Activated T-cell treated with anti-CD3 and anti-CD28 coated beads for 24 hours (primary cell): ENCODE results near the gene PHLDB3.

Experiments
- DNase-seq: peaks from one replicate; pipeline ENCODE4 v3.0.0-alpha.2; 2020; ENCODE audit warnings: low read depth

Gene PHLDB3

DNA sequence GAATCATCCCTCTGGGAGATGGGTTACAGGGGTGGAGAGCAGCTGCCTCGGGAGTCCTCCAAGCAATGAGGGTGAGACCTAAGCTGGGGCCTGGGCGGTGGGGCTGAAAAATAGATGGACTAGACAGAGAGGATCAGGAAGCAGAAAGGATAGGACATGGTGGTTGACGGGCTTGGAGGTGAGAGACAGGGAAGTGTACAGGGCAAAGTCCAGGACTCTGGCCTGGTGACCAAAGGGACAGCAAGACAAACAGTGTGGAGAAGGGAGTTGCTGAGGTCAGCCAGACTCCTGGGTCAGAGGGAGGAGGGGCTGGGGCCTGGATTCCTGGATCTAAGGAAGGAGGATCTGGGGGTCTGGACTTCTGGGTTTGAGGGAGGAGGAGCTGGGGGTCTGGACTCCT lies 5.5 kb downstream of the PHLDB3 start:
- no peak for DNase-seq

GRCh38 chr19:43498233-43498842 lies 6.2 kb downstream of the PHLDB3 start:
- no peak for DNase-seq

- no peak for DNase-seq
Observed at GRCh38 chr19:43496960-43497359, 7.6 kb downstream of the PHLDB3 start.

GRCh38 chr19:43495082-43495481 lies 9.5 kb downstream of the PHLDB3 start:
- no peak for DNase-seq

- no peak for DNase-seq
Observed at GRCh38 chr19:43490759-43491158, 13.8 kb downstream of the PHLDB3 start.

DNA sequence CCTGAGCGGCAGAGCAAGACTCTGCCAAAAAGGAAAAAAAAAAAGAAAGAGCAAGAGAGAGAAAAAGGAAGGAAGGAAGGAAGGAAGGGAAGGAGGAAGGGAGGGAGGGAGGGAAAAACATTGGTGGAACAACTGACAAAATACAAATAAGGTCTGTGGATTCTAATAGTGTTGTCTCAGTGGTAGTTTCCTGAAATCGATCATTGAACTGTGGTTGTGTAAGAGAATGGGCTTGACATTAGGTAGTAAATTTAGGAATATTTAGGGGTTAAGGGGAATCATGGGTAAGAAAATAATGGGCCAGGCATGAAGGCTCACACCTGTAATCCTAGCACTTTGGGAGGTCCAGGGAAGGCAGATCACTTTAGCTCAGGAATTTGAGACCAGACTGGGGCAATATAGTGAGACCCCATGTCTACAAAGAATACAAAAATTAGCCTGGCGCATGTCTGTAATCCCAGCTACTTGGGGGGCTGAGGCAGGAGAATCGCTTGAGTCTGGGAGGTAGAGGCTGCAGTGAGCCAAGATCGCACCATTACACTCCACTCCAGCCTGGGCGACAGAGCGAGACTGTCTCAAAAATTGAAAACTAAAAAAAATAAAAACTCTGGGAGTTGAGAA lies 14.5 kb downstream of the PHLDB3 start:
- DNase-seq: no peak

- DNase-seq: no peak
Observed at GRCh38 chr19:43489310-43489709, 15.2 kb downstream of the PHLDB3 start.

GRCh38 chr19:43488179-43488578 lies 16.4 kb downstream of the PHLDB3 start:
- DNase-seq: no peak

DNA sequence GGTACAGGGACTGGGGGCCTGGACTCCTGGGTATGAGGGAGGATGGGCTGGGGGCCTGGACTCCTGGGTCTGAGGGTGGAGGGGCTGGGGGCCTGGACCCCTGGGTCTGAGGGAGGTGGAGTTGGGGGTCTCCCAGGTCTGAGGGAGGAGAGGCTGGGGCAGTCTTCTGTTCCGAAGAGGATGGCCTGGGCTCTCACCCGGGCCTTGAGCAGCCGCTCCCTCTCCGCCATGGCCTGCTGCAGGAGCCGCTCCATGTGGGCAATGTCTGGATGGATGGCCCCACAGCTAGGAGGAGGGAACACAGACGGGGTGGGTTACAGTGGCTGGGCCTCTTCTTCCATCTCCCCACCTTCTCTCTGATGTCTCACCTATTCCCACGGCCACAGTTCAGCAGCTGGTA lies 18.1 kb downstream of the PHLDB3 start:
- DNase-seq: no peak

GRCh38 chr19:43485951-43486350 lies 18.6 kb downstream of the PHLDB3 start:
- DNase-seq: no peak

DNA sequence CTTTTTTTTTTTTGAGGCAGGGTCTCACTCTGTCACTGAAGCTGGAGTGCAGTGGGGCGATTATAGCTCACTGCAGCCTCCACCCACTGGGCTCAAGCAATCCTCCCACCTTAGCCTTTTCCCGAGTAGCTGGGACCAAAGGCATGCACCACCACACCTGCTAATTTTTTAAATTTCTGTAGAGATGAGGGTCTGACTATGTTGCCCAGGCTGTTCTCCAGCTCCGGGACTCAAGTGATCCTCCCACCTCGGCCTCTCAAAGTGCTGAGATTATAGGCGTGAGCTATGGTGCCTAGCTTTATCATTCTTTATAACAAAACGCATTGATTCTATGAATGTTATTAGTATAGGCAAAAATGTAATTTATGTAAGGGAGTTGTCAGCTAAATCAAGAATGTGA lies 21.3 kb downstream of the PHLDB3 start:
- no peak for DNase-seq

GRCh38 chr19:43482193-43482592 lies 22.4 kb downstream of the PHLDB3 start:
- DNase-seq: no peak

- DNase-seq: no peak
Observed at GRCh38 chr19:43481701-43482100, 22.8 kb downstream of the PHLDB3 start.

- DNase-seq: no peak
Observed at GRCh38 chr19:43480574-43480973, 24.0 kb downstream of the PHLDB3 start.

- no peak for DNase-seq
Observed at GRCh38 chr19:43479961-43480561, 24.5 kb downstream of the PHLDB3 start.

DNA sequence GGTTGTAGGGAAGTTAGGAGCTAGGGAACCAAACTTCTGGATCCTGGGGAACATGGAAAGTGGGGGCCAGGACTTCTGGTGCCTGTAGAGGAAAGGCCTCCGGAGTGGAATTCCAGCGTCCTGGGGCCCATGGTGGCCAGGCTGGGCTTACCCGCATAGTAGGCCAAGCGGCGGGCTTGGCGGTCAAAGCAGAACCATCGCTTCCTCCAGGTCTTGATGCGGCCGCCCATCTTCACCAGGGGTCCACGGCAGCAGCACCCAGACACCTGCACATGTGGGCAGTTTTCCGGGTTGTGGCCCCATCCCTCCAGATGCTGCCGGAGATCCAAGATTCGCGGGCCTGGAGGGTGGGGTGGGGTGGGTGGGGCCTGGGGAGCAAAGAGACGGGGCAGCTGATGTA lies 25.3 kb downstream of the PHLDB3 start:
- DNase-seq: no peak

DNA sequence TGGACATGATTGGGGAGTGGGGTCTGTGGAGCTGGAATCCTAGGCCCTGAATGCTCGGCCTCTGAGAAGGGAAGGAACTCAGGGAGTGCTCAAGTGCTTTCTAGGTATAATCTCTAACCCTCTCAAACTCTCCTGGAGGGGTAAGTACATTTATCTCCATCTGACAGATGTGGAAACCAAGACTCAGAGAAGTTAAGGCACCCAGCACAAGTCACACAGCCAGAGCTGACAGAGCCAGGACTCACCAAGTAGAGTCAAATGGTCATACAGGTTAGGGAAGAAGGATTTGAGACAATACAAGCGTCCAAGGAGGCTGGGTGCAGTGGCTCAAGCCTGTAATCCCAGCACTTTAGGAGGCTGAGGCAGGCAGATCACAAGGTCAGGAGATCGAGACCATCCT lies 26.2 kb downstream of the PHLDB3 start:
- no peak for DNase-seq

DNA sequence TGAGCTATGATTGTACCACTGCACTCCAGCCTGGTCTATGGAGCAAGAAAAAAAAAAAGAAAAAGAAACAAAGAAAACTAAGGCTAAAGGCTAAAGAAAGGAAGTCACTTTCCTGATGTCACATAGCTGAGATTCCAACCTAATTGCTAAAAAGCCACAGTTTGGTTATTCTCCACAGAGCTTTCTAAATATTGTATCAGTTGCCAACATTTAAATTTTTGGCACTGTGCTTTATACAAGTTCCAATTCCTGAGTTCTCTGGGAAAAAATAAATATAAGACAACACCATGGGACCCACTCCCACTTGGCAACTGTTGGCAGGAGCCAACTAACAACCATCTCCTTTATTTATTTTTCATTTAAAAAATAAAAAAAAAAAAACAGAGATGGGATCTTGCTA lies 27.9 kb downstream of the PHLDB3 start:
- no peak for DNase-seq

GRCh38 chr19:43474986-43475705 lies 29.4 kb downstream of the PHLDB3 start:
- peak; percentile 93 for DNase-seq

GRCh38 chr19:43474487-43474886 lies 30.1 kb downstream of the PHLDB3 start:
- DNase-seq: no peak

GRCh38 chr19:43471091-43471490 lies 33.5 kb downstream of the PHLDB3 start:
- no peak for DNase-seq

DNA sequence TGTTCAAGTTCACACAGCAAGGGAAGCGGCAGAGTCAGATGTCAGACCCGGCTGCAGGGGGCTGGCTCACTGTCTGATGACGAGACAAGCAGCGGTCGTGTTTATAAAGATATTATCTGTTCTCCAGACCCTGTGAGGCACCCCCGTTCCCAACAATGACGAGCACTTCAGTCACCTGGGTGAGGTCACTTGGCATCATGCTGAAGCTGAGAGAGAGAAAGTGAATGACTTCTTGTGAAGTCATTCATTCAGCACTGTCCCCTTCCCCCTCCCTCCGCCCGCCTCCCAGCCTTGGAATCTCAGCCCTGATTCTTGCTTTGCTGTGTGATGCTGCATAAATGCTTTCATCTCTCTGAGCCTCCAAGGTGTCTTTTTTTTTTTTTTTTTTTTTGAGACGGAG lies 34.3 kb downstream of the PHLDB3 start:
- DNase-seq: peak; percentile 42

GRCh38 chr19:43469160-43469480 lies 35.4 kb downstream of the PHLDB3 start:
- no peak for DNase-seq
